Effector memory CD4-positive, alpha-beta T cell (primary cell): ENCODE data around the gene RFX7.
A peak's percentile ranks its signal among the peaks of the same experiment; 100 is the strongest.
"Not testable (repeated sequence)": the region's sequence is repeated elsewhere in the genome, so short reads cannot be mapped to it uniquely, and the experiment has no call there.

Experiments used
- DNase-seq, 3 donors: peaks; one replicate each; pipeline ENCODE4 v3.0.0-alpha.2; 2020
- H3K27ac ChIP-seq: 2 replicates; pipeline ENCODE4 v1.7.0; 2013; ENCODE audit warnings: mild to moderate bottlenecking, low read length, moderate library complexity; ENCODE audit not compliant: insufficient read depth, poor library complexity, severe bottlenecking
- H3K27me3 ChIP-seq: replicated peaks from 2 replicates; pipeline ENCODE4 v1.7.0; 2013; ENCODE audit warnings: mild to moderate bottlenecking, low read length; ENCODE audit not compliant: insufficient read depth, control insufficient read depth, poor library complexity, severe bottlenecking
- H3K36me3 ChIP-seq: 2 replicates; pipeline ENCODE4 v1.7.0; 2013; ENCODE audit warnings: mild to moderate bottlenecking, low read length, moderate library complexity; ENCODE audit not compliant: control insufficient read depth, insufficient read depth
- H3K4me1 ChIP-seq: 2 replicates; pipeline ENCODE4 v1.7.0; 2013; ENCODE audit warnings: low read length, mild to moderate bottlenecking; ENCODE audit not compliant: control insufficient read depth, insufficient read depth, poor library complexity, severe bottlenecking
- H3K4me3 ChIP-seq: 2 replicates; pipeline ENCODE4 v1.7.0; 2013; ENCODE audit warnings: low read length, low read depth, mild to moderate bottlenecking; ENCODE audit not compliant: insufficient read depth, poor library complexity, severe bottlenecking
- H3K9me3 ChIP-seq: 2 replicates; pipeline ENCODE4 v1.7.0; 2013; ENCODE audit warnings: mild to moderate bottlenecking, low read length, moderate library complexity; ENCODE audit not compliant: control insufficient read depth
- total RNA-seq, 3 donors: gene quantifications; one replicate each; lab custom pipeline; 2026; lab: John Stamatoyannopoulos, UW

The RFX7 gene
- 26.6 to 42.0 (median 35.6) reads per million in 3 donors for total RNA-seq

GRCh38 chr15:56243163-56244037 is at the start of gene RFX7:
RFX7 (minus strand) TSS chr15:56243879; CDS start chr15:56243285, 594 bp downstream.
- peak; percentile 69 to 77 (median 70) for DNase-seq
- H3K4me3 ChIP-seq = peak within 1 kb of the TSS; percentile 94

GRCh38 chr15:56292546-56293316 is 49.1 kb upstream of the RFX7 start:
- no peaks in the 10 kb centered on the region for H3K27me3 ChIP-seq
- H3K4me3 ChIP-seq = no peak overlapping the region
- H3K27ac ChIP-seq = no peak overlapping the region
- no peak for DNase-seq
- no peaks in the 10 kb centered on the region for H3K36me3 ChIP-seq
- no peaks in the 10 kb centered on the region for H3K9me3 ChIP-seq
- H3K4me1 ChIP-seq = no peaks in the 10 kb centered on the region

More at GRCh38 chr15:56243163-56244037, at the start of gene RFX7:
- no peaks in the 10 kb centered on the region for H3K27me3 ChIP-seq
- H3K4me1 ChIP-seq = peaks cover 26% of the 10 kb centered on the region
- no peaks in the 10 kb centered on the region for H3K9me3 ChIP-seq
- peak within 1 kb of the TSS; percentile 71 for H3K27ac ChIP-seq
- no peaks in the 10 kb centered on the region for H3K36me3 ChIP-seq

- no peak overlapping the region for H3K4me3 ChIP-seq
- no peaks in the 10 kb centered on the region for H3K4me1 ChIP-seq
- H3K9me3 ChIP-seq = no peaks in the 10 kb centered on the region
- H3K27ac ChIP-seq = no peak overlapping the region
- no peak for DNase-seq
- no peaks in the 10 kb centered on the region for H3K27me3 ChIP-seq
- H3K36me3 ChIP-seq = no peaks in the 10 kb centered on the region
Measured at GRCh38 chr15:56291741-56292140, 48.1 kb upstream of the RFX7 start.

- Histone ChIP-seq H3K27ac (no peak overlapping the region), H3K4me1 (no peaks in the 10 kb centered on the region), H3K9me3 (no peaks in the 10 kb centered on the region), H3K36me3 (no peaks in the 10 kb centered on the region), H3K4me3 (no peak overlapping the region), H3K27me3 (no peaks in the 10 kb centered on the region)
- no peak for DNase-seq
Measured at GRCh38 chr15:56286213-56286612, 42.5 kb upstream of the RFX7 start.

- H3K27ac ChIP-seq = no peak overlapping the region
- H3K9me3 ChIP-seq = no peaks in the 10 kb centered on the region
- H3K36me3 ChIP-seq = no peaks in the 10 kb centered on the region
- no peak for DNase-seq
- H3K4me1 ChIP-seq = no peaks in the 10 kb centered on the region
- no peak overlapping the region for H3K4me3 ChIP-seq
- no peaks in the 10 kb centered on the region for H3K27me3 ChIP-seq
Measured at GRCh38 chr15:56281145-56281544, 37.5 kb upstream of the RFX7 start.

GRCh38 chr15:56273724-56274123 is 30.0 kb upstream of the RFX7 start:
- no peak for DNase-seq
- no peaks in the 10 kb centered on the region for H3K9me3 ChIP-seq

GRCh38 chr15:56272454-56272853 is 28.8 kb upstream of the RFX7 start:
- Histone ChIP-seq H3K27ac (no peak overlapping the region), H3K36me3 (no peaks in the 10 kb centered on the region), H3K4me3 (no peak overlapping the region), H3K4me1 (no peaks in the 10 kb centered on the region), H3K27me3 (no peaks in the 10 kb centered on the region), H3K9me3 (no peaks in the 10 kb centered on the region)
- DNase-seq = no peak

More at GRCh38 chr15:56273724-56274123, 30.0 kb upstream of the RFX7 start:
- H3K4me3 ChIP-seq = no peak overlapping the region
- no peaks in the 10 kb centered on the region for H3K36me3 ChIP-seq
- H3K27me3 ChIP-seq = no peaks in the 10 kb centered on the region
- H3K27ac ChIP-seq = no peak overlapping the region
- H3K4me1 ChIP-seq = no peaks in the 10 kb centered on the region

GRCh38 chr15:56266465-56266864 is 22.8 kb upstream of the RFX7 start:
- H3K4me3 ChIP-seq, DNase-seq, H3K4me1 ChIP-seq, H3K9me3 ChIP-seq, H3K27ac ChIP-seq, H3K36me3 ChIP-seq, H3K27me3 ChIP-seq: not testable (repeated sequence)

- Histone ChIP-seq H3K27ac (no peak overlapping the region), H3K4me3 (no peak overlapping the region), H3K4me1 (no peaks in the 10 kb centered on the region), H3K36me3 (no peaks in the 10 kb centered on the region), H3K9me3 (no peaks in the 10 kb centered on the region), H3K27me3 (no peaks in the 10 kb centered on the region)
- no peak for DNase-seq
Measured at GRCh38 chr15:56261854-56262509, 18.3 kb upstream of the RFX7 start.
